ENCODE data around the gene ECEL1.

Gene ECEL1

DNA sequence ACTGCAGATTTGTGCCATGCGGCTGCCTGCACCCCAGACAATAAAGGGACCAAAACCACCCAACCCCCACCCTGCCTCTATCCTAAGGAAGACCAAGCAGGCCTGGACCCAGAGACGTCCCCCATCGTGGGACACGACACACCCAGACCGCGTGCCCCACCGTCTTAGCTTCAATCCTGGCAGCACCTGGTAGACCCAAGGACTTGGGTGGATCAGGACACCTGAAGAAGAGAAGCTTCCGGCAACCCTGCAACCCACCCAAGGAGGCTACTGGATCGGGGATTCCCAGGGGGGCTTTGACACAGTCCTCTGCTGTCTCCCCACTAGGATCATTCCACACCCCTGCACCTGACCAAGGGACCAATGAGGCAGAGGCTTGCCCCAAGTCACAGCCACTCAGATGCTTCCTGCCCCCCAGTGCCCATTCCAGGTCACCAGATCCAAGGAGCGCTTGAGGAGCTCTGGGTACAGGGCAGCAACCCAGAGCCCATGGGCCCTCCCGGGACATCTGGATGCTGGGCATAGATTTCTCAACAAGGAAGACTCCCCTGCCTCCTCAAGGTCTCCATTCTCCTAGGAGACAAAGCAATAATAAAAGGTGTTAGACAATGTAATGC lies 28.1 kb downstream of the ECEL1 start:
- H3K27ac ChIP-seq, result no peak overlapping the region
- TF ChIP-seq, protein P1, sequence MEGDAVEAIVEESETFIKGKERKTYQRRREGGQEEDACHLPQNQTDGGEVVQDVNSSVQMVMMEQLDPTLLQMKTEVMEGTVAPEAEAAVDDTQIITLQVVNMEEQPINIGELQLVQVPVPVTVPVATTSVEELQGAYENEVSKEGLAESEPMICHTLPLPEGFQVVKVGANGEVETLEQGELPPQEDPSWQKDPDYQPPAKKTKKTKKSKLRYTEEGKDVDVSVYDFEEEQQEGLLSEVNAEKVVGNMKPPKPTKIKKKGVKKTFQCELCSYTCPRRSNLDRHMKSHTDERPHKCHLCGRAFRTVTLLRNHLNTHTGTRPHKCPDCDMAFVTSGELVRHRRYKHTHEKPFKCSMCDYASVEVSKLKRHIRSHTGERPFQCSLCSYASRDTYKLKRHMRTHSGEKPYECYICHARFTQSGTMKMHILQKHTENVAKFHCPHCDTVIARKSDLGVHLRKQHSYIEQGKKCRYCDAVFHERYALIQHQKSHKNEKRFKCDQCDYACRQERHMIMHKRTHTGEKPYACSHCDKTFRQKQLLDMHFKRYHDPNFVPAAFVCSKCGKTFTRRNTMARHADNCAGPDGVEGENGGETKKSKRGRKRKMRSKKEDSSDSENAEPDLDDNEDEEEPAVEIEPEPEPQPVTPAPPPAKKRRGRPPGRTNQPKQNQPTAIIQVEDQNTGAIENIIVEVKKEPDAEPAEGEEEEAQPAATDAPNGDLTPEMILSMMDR (conservative IDR thresholded peaks at IDR 0.05), result no peak
- TF ChIP-seq ZFX (IDR thresholded peaks at IDR 0.05), result no peak

GRCh38 chr2:232458661-232459418 lies 28.8 kb downstream of the ECEL1 start:
- TF ChIP-seq ZFX (IDR thresholded peaks at IDR 0.05), result no peak
- TF ChIP-seq, protein P1 (conservative IDR thresholded peaks at IDR 0.05), result no peak
- H3K27ac ChIP-seq, result no peak overlapping the region

GRCh38 chr2:232458051-232458660 lies 29.5 kb downstream of the ECEL1 start:
- TF ChIP-seq, protein P1 (conservative IDR thresholded peaks at IDR 0.05), result no peak
- no peak for TF ChIP-seq ZFX (IDR thresholded peaks at IDR 0.05)
- no peak overlapping the region for H3K27ac ChIP-seq

DNA sequence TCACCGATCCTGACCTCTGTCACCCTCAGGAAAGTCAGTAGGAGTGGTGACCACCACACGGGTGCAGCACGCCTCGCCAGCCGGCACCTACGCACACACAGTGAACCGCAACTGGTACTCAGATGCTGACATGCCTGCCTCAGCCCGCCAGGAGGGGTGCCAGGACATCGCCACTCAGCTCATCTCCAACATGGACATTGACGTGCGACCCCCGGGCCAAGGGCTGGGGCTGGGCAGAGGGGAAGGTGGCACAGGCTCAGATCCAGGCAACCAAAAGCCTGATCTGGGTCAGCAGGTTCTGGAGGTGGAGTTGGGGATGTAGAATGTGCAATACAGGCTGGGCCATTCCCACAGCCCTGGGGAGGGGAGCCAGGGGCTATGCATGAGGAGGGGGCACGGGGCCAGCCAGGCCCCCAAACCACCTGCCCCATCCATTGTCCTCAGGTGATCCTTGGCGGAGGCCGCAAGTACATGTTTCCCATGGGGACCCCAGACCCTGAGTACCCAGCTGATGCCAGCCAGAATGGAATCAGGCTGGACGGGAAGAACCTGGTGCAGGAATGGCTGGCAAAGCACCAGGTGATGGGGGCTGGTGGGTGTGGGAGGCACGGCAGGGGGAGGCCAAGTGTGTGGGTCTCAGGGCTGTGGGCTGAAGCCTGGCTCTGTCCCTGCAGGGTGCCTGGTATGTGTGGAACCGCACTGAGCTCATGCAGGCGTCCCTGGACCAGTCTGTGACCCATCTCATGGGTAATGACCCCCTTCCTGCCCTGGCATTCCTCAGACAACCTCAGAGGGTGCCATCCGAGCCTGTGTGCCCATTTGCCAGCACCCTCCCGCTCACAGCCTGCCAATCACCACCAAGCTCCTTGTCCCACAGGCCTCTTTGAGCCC lies 30.3 kb downstream of the ECEL1 start:
- TF ChIP-seq ZFX (IDR thresholded peaks at IDR 0.05), result no peak
- TF ChIP-seq, protein P1 (conservative IDR thresholded peaks at IDR 0.05), result no peak
- no peak overlapping the region for H3K27ac ChIP-seq

DNA sequence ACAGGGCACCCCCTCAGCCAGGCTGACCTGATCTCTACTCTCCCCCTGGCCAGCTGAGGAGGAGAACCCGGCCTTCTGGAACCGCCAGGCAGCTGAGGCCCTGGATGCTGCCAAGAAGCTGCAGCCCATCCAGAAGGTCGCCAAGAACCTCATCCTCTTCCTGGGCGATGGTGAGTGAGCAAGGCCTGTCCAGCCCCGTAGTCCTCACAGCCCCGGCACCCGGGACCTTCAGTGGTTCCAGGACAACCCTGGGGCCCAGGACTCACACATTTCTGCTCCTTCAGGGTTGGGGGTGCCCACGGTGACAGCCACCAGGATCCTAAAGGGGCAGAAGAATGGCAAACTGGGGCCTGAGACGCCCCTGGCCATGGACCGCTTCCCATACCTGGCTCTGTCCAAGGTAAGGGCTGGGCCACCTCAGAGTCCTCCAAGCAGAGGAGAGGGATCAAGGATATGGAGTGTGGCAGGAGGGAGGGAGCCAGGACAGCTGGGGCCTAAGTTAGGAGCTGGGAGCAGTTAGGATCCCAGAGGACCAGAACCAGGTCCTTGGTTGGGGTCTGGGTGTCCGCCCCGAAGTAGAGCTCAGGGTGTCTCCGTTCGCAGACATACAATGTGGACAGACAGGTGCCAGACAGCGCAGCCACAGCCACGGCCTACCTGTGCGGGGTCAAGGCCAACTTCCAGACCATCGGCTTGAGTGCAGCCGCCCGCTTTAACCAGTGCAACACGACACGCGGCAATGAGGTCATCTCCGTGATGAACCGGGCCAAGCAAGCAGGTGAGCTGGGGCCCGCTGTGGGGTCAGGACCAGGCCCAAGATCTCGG lies 31.1 kb downstream of the ECEL1 start:
- no peak overlapping the region for H3K27ac ChIP-seq
- no peak for TF ChIP-seq ZFX (IDR thresholded peaks at IDR 0.05)
- TF ChIP-seq, protein P1 (conservative IDR thresholded peaks at IDR 0.05), result no peak

GRCh38 chr2:232455426-232456255 lies 32.0 kb downstream of the ECEL1 start, which contains the start of gene ALPI:
ALPI (plus strand) TSS chr2:232456153; CDS start chr2:232456200, 47 bp downstream.
- H3K27ac ChIP-seq, result no peak within 1 kb of the TSS
- no peak for TF ChIP-seq ZFX (IDR thresholded peaks at IDR 0.05)
- TF ChIP-seq, protein P1 (conservative IDR thresholded peaks at IDR 0.05), result no peak
